H1 (cell line): ENCODE data around the gene SPAG5. TPM values are rescaled to one million over a fixed set of nuclear protein-coding genes. Genes with fewer than 3 reads are reported as not detected.

ENCODE experiments used
- CTCF ChIA-PET: fragments of 300-600 bp; sonication (Branson Sonifier 250); formaldehyde crosslinking; loops from one replicate; lab custom pipeline; 2021; ENCODE audit not compliant: partially characterized antibody; lab: Charles Lee
- POLR2A ChIA-PET: fragments of 300-600 bp; sonication (Branson Sonifier 250); formaldehyde crosslinking; loops from one replicate; lab custom pipeline; 2021; ENCODE audit warnings: inconsistent platforms; ENCODE audit not compliant: partially characterized antibody; lab: Charles Lee
- DNase-seq, 2 experiments: peaks; one replicate each; pipeline versions ENCODE4 v3.0.0 to v3.0.0-alpha.2; 2010 to 2022; ENCODE audit warnings: low spot score in 2 of 2, low read depth in 1 of 2, mixed read lengths in 1 of 2
- FAIRE-seq: peaks from 2 replicates; lab custom pipeline; 2011; peaks lifted over from hg19 to GRCh38; lab: Jason Lieb, UNC
- H2AFZ ChIP-seq: 2 replicates; pipeline ENCODE4 v1.8.1; 2012; ENCODE audit warnings: low read length, inconsistent platforms
- H2AK5ac ChIP-seq: 2 replicates; pipeline ENCODE4 v1.6.1; 2013; ENCODE audit warnings: low read depth, low read length
- H2BK120ac ChIP-seq: replicated peaks from 2 replicates; pipeline ENCODE3; 2013; ENCODE audit warnings: low read depth, low read length, inconsistent platforms
- H2BK12ac ChIP-seq: 2 replicates; pipeline ENCODE4 v1.6.1; 2013; ENCODE audit warnings: low read depth, low read length
- H2BK15ac ChIP-seq: 2 replicates; pipeline ENCODE4 v1.6.1; 2013; ENCODE audit warnings: low read length
- H2BK20ac ChIP-seq: 2 replicates; pipeline ENCODE4 v1.6.1; 2013; ENCODE audit warnings: low read length
- H2BK5ac ChIP-seq: 2 replicates; pipeline ENCODE4 v1.6.1; 2013; ENCODE audit warnings: low read depth, low read length
- H3K14ac ChIP-seq: 2 replicates; pipeline ENCODE4 v1.6.1; 2013; ENCODE audit warnings: inconsistent platforms; ENCODE audit not compliant: insufficient read length
- H3K18ac ChIP-seq: 2 replicates; pipeline ENCODE4 v1.6.1; 2013; ENCODE audit warnings: low read length; ENCODE audit errors: extremely low read depth
- H3K23ac ChIP-seq: 2 replicates; pipeline ENCODE4 v1.6.1; 2013; ENCODE audit warnings: inconsistent platforms; ENCODE audit not compliant: insufficient read length
- H3K23me2 ChIP-seq: 2 replicates; pipeline ENCODE4 v1.6.1; 2013; ENCODE audit warnings: low read depth, low read length
- H3K27ac ChIP-seq: 2 replicates; pipeline ENCODE4 v1.6.1; 2011; ENCODE audit warnings: low read depth, low read length, inconsistent platforms
- H3K27me3 ChIP-seq, 4 experiments: replicated peaks in 1 of 4; 1 replicate in 1 of 4; 2 replicates in 3 of 4; pipeline versions ENCODE4 v1.6.1 to v1.8.1; 2011 to 2013; ENCODE audit warnings: low read length in 3 of 4, mild to moderate bottlenecking in 3 of 4, inconsistent platforms in 2 of 4, mixed read lengths in 2 of 4, moderate library complexity in 1 of 4; ENCODE audit not compliant: control insufficient read depth in 3 of 4, insufficient read depth in 3 of 4; ENCODE audit errors: extremely low read depth in 1 of 4
- H3K36me3 ChIP-seq, 4 experiments: 2 replicates each; pipeline versions ENCODE4 v1.6.1 to v1.8.1; 2011 to 2013; ENCODE audit warnings: mild to moderate bottlenecking in 4 of 4, low read length in 3 of 4, moderate library complexity in 2 of 4, control low read depth in 1 of 4, inconsistent platforms in 1 of 4; ENCODE audit not compliant: insufficient read depth in 4 of 4, control insufficient read depth in 2 of 4
- H3K4ac ChIP-seq: replicated peaks from 2 replicates; pipeline ENCODE3; 2013; ENCODE audit warnings: low read length, low read depth, mixed read lengths, inconsistent platforms; ENCODE audit not compliant: insufficient read length
- H3K4me1 ChIP-seq, 4 experiments: replicated peaks in 1 of 4; 1 replicate in 1 of 4; 2 replicates in 3 of 4; pipeline versions ENCODE4 v1.6.1 to v1.8.1; 2011 to 2013; ENCODE audit warnings: low read length in 3 of 4, inconsistent platforms in 2 of 4, mixed read lengths in 1 of 4; ENCODE audit not compliant: insufficient read depth in 4 of 4, control insufficient read depth in 3 of 4
- H3K4me2 ChIP-seq, 2 experiments: 2 replicates each; pipeline versions ENCODE4 v1.6.1 to v1.8.1; 2011 to 2013; ENCODE audit warnings: low read depth in 2 of 2, low read length in 2 of 2, control low read depth in 1 of 2, inconsistent platforms in 1 of 2, mild to moderate bottlenecking in 1 of 2; ENCODE audit not compliant: insufficient read depth in 1 of 2
- H3K4me3 ChIP-seq, 4 experiments: fragments of 200-600, 300-600 bp in 1 of 4; sonication (generic), shearing (Covaris generic), sonication (Bioruptor Twin) in 1 of 4; 2 replicates each; pipeline versions ENCODE4 v1.5.1 to v1.8.1; 2011 to 2016; ENCODE audit warnings: low read length in 4 of 4, low read depth in 3 of 4, control low read depth in 2 of 4, inconsistent platforms in 2 of 4, mild to moderate bottlenecking in 2 of 4, mixed read lengths in 1 of 4, moderate library complexity in 1 of 4; ENCODE audit not compliant: insufficient read depth in 2 of 4; ENCODE audit errors: extremely low read depth in 1 of 4
- H3K56ac ChIP-seq: replicated peaks from 2 replicates; pipeline ENCODE3; 2013; ENCODE audit warnings: low read depth, mild to moderate bottlenecking, mixed read lengths, low read length, inconsistent platforms; ENCODE audit not compliant: insufficient read length
- H3K79me1 ChIP-seq: 2 replicates; pipeline ENCODE4 v1.6.1; 2013; ENCODE audit warnings: low read depth, low read length, control low read depth
- H3K79me2 ChIP-seq, 2 experiments: 2 replicates each; pipeline versions ENCODE4 v1.6.1 to v1.8.1; 2012 to 2013; ENCODE audit warnings: low read length in 2 of 2, mild to moderate bottlenecking in 2 of 2, inconsistent platforms in 1 of 2; ENCODE audit not compliant: insufficient read depth in 2 of 2, control insufficient read depth in 1 of 2
- H3K9ac ChIP-seq, 4 experiments: replicated peaks in 1 of 4; 1 replicate in 1 of 4; 2 replicates in 3 of 4; pipeline versions ENCODE4 v1.6.1 to v1.8.1; 2011 to 2013; ENCODE audit warnings: low read depth in 3 of 4, low read length in 3 of 4, control low read depth in 2 of 4, mild to moderate bottlenecking in 2 of 4, moderate library complexity in 2 of 4, inconsistent platforms in 1 of 4; ENCODE audit errors: extremely low read depth in 1 of 4
- H3K9me3 ChIP-seq, 2 experiments: 2 replicates each; pipeline versions ENCODE4 v1.6.1 to v1.8.1; 2012 to 2013; ENCODE audit warnings: mild to moderate bottlenecking in 2 of 2, moderate library complexity in 2 of 2, control low read depth in 1 of 2, inconsistent platforms in 1 of 2, low read depth in 1 of 2, low read length in 1 of 2, mixed read lengths in 1 of 2; ENCODE audit not compliant: insufficient read depth in 2 of 2
- H4K20me1 ChIP-seq, 2 experiments: replicated peaks in 1 of 2; 2 replicates each; pipeline versions ENCODE3 to v1.8.1; 2011 to 2013; ENCODE audit warnings: inconsistent platforms in 2 of 2, low read length in 2 of 2, mild to moderate bottlenecking in 1 of 2; ENCODE audit not compliant: insufficient read depth in 2 of 2, control insufficient read depth in 1 of 2
- H4K5ac ChIP-seq: 2 replicates; pipeline ENCODE4 v1.6.1; 2013; ENCODE audit warnings: low read length, low read depth, mixed read lengths, inconsistent platforms; ENCODE audit not compliant: insufficient read length
- H4K8ac ChIP-seq: 2 replicates; pipeline ENCODE4 v1.8.0; 2013; ENCODE audit warnings: mild to moderate bottlenecking, moderate library complexity, low read length, inconsistent platforms; ENCODE audit not compliant: insufficient read depth; ENCODE audit errors: extremely low read depth
- H4K91ac ChIP-seq: replicated peaks from 2 replicates; pipeline ENCODE3; 2013; ENCODE audit warnings: low read length, mixed read lengths, inconsistent platforms; ENCODE audit not compliant: insufficient read length
- MAX ChIP-seq: IDR thresholded peaks from 2 replicates; pipeline ENCODE4 v1.6.1; 2012; ENCODE audit warnings: inconsistent platforms
- WGBS, 2 experiments: shearing (Covaris generic) in 1 of 2; methylation state at CpG; one replicate each; pipeline versions ENCODE4 v1.1.6 to v1.1.7; 2013 to 2015; ENCODE audit warnings: low lambda C conversion rate in 2 of 2, mixed read lengths in 2 of 2, inconsistent platforms in 1 of 2, low coverage in 1 of 2, missing lambda C conversion rate in 1 of 2; ENCODE audit not compliant: insufficient replicate concordance in 2 of 2, insufficient coverage in 1 of 2, insufficient read length in 1 of 2; ENCODE audit errors: extremely low coverage in 1 of 2, missing lambda C conversion rate in 1 of 2; 5-methylcytosine and 5-hydroxymethylcytosine counted together
- polyA plus RNA-seq, 7 experiments: library from polyadenylated mRNA; depleted of rRNA in 3 of 7; stranded (reverse) in 5 of 7; unstranded in 2 of 7; fragments of >200 nt in 5 of 7; fragments of 200-250 nt in 2 of 7; gene quantifications; 1 replicate in 5 of 7; 2 replicates in 1 of 7; 4 replicates in 1 of 7; pipeline versions ENCODE4 v1.2.1 to v1.2.3, GENCODE V29; 2011 to 2013; ENCODE audit warnings: missing spikeins in 2 of 7, mixed read lengths in 2 of 7
- total RNA-seq: library from RNA; stranded (reverse); fragmentation: NEBNext Ultra II Directional; extraction: Animal tissue kit (Norgen Biotek cat#: 25700); gene quantifications from 2 replicates; pipeline ENCODE4 v1.2.1, GENCODE V29; 2021

The SPAG5 gene
- total and polyA plus RNA-seq, 2 of the 8 experiments (the other 6 are each of a cell fraction or from before 2014, with no cell fraction given) = 57.1 to 129 TPM

- Histone ChIP-seq H3K4ac (no peak overlapping the region), H3K4me1 (peaks cover 0 to 5% (median 0%) of the 10 kb centered on the region in 4 experiments; a peak in 2 of 7 replicates), H2AK5ac (no peak overlapping the region), H3K4me3 (no peak overlapping the region), H2AFZ (no peak overlapping the region), H4K20me1 (no peaks in the 10 kb centered on the region), H3K9me3 (no peaks in the 10 kb centered on the region), H3K14ac (no peak overlapping the region), H2BK5ac (no peak overlapping the region), H2BK12ac (no peak overlapping the region), H3K23ac (no peak overlapping the region), H2BK120ac (no peak overlapping the region), H3K27ac (no peak overlapping the region), H3K9ac (no peak overlapping the region), H4K5ac (no peak overlapping the region), H3K27me3 (no peaks in the 10 kb centered on the region), H2BK15ac (no peak overlapping the region), H3K79me1 (no peaks in the 10 kb centered on the region), H2BK20ac (no peak overlapping the region), H3K36me3 (no peaks in the 10 kb centered on the region), H3K18ac (no peak overlapping the region), H3K4me2 (no peak overlapping the region), H4K8ac (no peak overlapping the region), H3K56ac (no peak overlapping the region), H4K91ac (no peak overlapping the region), H3K79me2 (no peaks in the 10 kb centered on the region), H3K23me2 (no peaks in the 10 kb centered on the region)
- DNase-seq (no peak), FAIRE-seq (no peak)
- ChIA-PET CTCF (interaction anchor here (0.9 to 5.9 kb wide), 5 partner anchors 11 to 31 kb away, joined by 3 to 45 read pairs (median 4); no protein-coding TSS in a partner anchor), POLR2A (interaction anchor here (1.1 kb wide), 1 partner anchor 15 kb away, joined by 3 read pairs; no protein-coding TSS in a partner anchor)
- WGBS, 2 experiments = 84% methylated on average over 9 of the region's 9 CpGs; no CpG with 5 or more reads in 1 of the 2 experiments
- TF ChIP-seq MAX = no peak
These were observed 70.4 kb downstream of the SPAG5 start for GRCh38 chr17:28528327-28529012.
